Stimulated activated CD4-positive, alpha-beta T cell treated with anti-CD3 and anti-CD28 coated beads, Interleukin-12 subunit alpha, Interleukin-12 subunit beta, amount 100 ng/mL, for 24 hours (primary cell): ENCODE data around the gene GTPBP6.
"Not testable (repeated sequence)": the region's sequence is repeated elsewhere in the genome, so short reads cannot be mapped to it uniquely, and the experiment has no call there.

Experiments used
- DNase-seq, 2 experiments: peaks; one replicate each; pipeline ENCODE4 v3.0.0-alpha.2; 2020; ENCODE audit warnings: low read depth in 2 of 2

Gene GTPBP6

GRCh38 chrX:292900-293897 is 25.4 kb downstream of the GTPBP6 start:
- no peak for DNase-seq

GRCh38 chrX:291411-291901 is 27.1 kb downstream of the GTPBP6 start:
- no peak for DNase-seq

GRCh38 chrX:290476-291166 is 28.0 kb downstream of the GTPBP6 start:
- no peak for DNase-seq

- DNase-seq, result no peak
Measured at GRCh38 chrX:288561-288991, 30.0 kb downstream of the GTPBP6 start.

GRCh38 chrX:287670-288069 is 30.9 kb downstream of the GTPBP6 start:
- no peak for DNase-seq

GRCh38 chrX:285076-285677 is 33.4 kb downstream of the GTPBP6 start:
- no peak for DNase-seq

GRCh38 chrX:283115-283845 is 35.3 kb downstream of the GTPBP6 start:
- DNase-seq, result peak; percentile 83 to 93

DNA sequence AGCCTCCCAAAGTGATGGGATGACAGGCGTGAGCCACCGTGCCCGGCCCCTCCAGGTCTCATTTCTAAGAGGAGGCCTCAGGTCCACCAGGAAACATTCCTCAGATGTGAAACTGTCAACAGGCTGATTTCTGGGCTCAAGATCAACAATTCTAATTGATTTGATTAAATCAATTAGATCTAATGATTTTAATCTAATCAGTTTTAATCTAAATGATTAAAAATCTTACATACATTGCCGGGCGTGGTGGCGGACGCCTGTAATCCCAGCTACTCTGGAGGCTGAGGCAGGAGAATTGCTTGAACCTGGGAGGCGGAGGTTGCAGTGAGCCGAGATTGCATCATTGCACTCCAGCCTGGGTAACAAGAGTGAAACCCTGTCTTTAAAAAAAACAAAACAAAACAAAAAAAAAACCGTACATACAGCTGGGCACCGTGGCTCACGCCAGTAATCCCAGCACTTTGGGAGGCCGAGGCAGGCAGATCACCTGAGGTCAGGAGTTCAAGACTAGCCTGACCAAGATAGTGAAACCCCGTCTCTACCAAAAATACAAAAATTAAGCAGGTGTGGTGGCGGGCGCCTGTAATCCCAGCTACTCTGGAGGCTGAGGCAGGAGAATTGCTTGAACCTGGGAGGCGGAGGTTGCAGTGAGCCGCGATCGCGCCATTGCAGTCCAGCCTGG is 36.5 kb downstream of the GTPBP6 start:
- not testable (repeated sequence) for DNase-seq

- no peak for DNase-seq
Measured at GRCh38 chrX:281166-281999, 37.2 kb downstream of the GTPBP6 start, which contains the start of gene PLCXD1. Gene PLCXD1, plus strand, starts transcription at chrX:281381. Its CDS starts 2,807 bp downstream, at chrX:284188.

GRCh38 chrX:280722-281121 is 37.9 kb downstream of the GTPBP6 start:
- DNase-seq, result not testable (repeated sequence)

GRCh38 chrX:279757-280604 is 38.6 kb downstream of the GTPBP6 start:
- DNase-seq, result not testable (repeated sequence)

DNA sequence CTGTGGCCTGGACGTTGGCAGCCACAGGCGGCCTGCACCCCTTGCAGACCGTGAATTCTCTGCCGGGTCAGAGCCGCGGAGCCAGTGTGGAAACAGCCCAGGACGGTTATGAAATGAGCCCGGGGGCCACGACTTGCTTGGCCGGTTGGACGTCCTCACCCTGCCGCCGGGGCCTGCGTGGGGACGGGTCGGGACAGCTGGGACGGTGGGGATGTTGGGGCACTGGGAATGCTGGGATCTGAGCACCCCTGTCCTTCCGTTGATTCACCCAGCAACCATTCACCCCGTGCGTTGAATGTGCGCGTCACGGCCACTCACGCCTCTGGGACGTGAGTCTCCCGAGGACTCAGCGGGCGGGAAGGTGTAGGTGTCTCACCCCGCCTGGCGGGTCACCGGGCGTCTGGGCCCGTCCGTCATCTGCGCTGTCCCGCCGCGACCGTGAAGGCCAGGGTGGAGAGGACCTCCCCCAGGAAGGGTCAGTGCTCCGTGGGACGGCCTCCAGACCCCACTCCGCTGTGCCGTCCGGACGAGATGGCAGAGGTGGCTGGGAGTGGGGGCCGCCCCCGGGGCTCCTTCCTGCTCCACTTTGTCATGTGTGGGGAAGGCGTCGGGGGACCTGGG is 41.9 kb downstream of the GTPBP6 start:
- no peak for DNase-seq

- DNase-seq, result peak; percentile 14 to 44
Measured at GRCh38 chrX:275967-276580, 42.5 kb downstream of the GTPBP6 start.

DNA sequence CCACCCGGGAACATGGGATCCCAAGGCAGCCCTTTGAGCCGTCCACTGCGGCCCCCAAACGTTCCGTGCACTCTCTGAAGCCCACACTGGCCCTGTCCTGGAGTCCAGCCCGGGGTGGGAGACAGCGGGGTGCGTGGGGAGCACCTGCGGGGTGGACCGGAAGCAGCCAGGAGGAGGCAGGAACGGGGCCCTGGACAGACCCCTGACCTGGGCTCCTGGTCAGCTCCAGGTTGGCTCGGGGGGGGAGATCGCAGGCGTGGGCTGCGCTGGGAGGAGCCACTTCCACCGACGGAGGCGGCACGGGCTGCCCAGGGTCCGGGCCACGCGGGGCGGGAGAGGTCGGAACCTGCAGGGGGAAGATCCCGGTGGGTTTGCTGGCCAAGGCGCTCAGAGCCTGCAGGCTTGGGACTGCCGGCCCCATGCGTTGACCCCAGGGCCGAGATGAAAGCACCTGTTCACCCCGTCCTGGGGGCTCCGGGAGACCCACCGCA is 43.1 kb downstream of the GTPBP6 start:
- no peak for DNase-seq

- DNase-seq, result no peak
Measured at GRCh38 chrX:274904-275475, 43.6 kb downstream of the GTPBP6 start.

GRCh38 chrX:270848-271367 is 47.7 kb downstream of the GTPBP6 start:
- DNase-seq, result no peak

- DNase-seq, result no peak
Measured at GRCh38 chrX:267771-268261, 50.8 kb downstream of the GTPBP6 start.
